ENCODE measurements around the gene OR4S2.

OR4S2 gene, protein sequence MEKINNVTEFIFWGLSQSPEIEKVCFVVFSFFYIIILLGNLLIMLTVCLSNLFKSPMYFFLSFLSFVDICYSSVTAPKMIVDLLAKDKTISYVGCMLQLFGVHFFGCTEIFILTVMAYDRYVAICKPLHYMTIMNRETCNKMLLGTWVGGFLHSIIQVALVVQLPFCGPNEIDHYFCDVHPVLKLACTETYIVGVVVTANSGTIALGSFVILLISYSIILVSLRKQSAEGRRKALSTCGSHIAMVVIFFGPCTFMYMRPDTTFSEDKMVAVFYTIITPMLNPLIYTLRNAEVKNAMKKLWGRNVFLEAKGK

GRCh38 chr11:55648027-55648426 is at the start of gene OR4S2:
TSS of gene OR4S2 (plus strand) at chr11:55648327. CDS start at chr11:55650904, 2,577 bp downstream.
- no peak for DNase-seq (ENCODE audit: low spot score)

- DNase-seq (ENCODE audit: low spot score): no peak
Measured at GRCh38 chr11:55607545-55607944, 40.6 kb upstream of the OR4S2 start, which contains the start of gene OR4C11. TSS of gene OR4C11 (minus strand) at chr11:55607645. CDS start at chr11:55604373, 3,272 bp downstream.

GRCh38 chr11:55624531-55624930 is 23.6 kb upstream of the OR4S2 start:
- DNase-seq (ENCODE audit: low spot score): peak; percentile 16

DNA sequence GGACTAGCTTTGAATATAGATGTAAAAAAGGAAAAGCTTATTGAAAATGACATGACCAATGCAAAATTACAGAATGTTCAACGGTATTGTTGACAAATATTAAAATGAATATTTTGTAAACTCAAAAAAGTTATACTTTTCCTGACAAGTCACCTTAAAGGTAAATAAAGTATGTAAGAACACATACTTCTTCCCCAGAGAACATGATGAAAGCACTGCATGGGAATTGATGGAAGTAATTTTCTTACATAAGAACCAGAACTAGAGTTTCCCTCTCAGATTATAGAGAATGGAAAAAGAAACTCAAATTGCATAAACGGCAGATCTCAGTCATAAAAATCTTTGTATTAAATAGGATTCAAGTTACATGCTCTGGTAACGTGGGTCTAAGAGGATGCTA is 13.3 kb upstream of the OR4S2 start, which contains the start of gene OR4P4:
Gene OR4P4, plus strand, starts transcription at position 301 of the 400 bp plus-strand sequence.
- no peak for DNase-seq (ENCODE audit: low spot score)

DNA sequence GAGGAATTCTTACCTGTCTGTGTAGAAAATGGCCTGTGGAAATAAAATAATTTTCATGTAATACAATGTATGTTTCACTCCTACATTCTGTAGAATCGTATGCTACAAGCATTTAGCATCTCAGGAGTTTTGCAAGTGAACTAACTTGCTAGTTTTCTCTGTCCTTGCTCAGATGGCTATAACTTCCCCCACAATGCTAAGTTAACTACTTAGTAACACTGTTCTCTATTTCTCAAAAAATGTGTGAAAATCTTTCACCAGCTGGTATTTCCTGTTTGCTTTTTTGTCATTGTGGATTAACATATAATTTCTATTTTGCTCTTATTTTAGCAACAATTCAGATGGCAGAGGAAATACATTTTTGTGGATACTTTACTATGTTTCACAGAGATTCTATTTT is 4.4 kb downstream of the OR4S2 start:
- DNase-seq (ENCODE audit: low spot score): no peak

DNA sequence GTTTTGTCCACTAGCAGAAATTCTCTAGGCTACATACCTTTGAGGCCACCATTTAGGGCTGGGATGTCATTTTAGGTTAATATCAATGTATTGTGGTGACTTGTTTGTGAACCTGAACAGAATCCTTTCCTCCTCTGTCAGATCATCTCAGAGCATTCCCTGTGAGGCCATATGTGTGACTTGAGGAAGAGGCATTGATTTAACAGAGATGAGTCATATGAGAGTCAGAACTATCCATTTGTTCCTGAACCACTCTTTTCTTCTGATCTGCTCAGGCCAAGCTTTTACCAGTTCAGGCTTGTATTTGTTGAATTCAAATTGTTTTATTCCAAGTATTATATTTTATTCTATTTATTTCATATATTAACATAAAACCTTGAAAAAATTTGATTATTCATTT is 7.0 kb downstream of the OR4S2 start:
- DNase-seq (ENCODE audit: low spot score): peak; percentile 2

- no peak for DNase-seq (ENCODE audit: low spot score)
Measured at GRCh38 chr11:55658031-55658573, 10.0 kb downstream of the OR4S2 start.

- no peak for DNase-seq (ENCODE audit: low spot score)
Measured at GRCh38 chr11:55658608-55659007, 10.5 kb downstream of the OR4S2 start.

- no peak for DNase-seq (ENCODE audit: low spot score)
Measured at GRCh38 chr11:55661901-55662300, 13.8 kb downstream of the OR4S2 start, which contains the start of gene OR4C6. TSS of gene OR4C6 (plus strand) at chr11:55662201. CDS start at chr11:55665167, 2,966 bp downstream.

DNA sequence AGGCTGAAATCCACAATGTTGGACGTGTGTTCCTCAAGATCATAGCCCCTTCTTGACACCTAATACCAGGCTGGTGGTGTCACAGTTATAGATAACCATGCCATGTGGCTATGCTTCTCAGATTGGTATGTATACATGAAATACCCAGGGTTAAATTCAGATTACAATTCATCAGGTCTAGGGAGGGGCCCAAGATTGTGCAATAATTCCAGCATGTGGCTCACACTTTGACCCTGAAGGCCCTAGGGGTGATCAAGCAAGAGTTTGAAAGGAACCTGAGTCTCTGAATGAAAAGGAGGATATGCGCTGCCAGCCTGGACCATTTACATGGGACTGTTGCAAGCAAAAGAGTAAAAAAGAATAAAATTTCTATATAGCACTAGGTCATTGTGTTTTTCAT is 21.2 kb downstream of the OR4S2 start:
- no peak for DNase-seq (ENCODE audit: low spot score)

DNA sequence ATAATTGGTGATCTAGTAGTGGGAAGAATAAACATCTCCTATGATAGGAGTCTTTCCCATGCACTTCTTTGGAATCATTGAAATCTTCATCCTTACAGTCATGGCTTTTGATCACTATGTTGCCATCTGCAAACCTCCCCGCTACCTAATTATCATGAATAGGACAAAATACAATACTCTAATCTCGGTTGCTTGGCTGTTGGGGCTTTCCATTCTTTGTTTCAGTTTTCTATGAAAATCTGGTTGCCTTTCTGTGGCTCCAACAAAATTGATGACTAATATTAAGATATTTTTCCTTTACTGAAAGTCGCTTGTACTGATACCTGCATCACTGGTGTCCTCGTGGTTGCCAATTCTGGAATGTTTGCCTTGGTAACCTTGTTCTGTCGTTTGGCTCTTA is 25.7 kb downstream of the OR4S2 start:
- DNase-seq (ENCODE audit: low spot score): no peak

GRCh38 chr11:55697817-55698216 is 49.7 kb downstream of the OR4S2 start:
- no peak for DNase-seq (ENCODE audit: low spot score)

- no peak for DNase-seq (ENCODE audit: low spot score)
Measured at GRCh38 chr11:55701429-55701828, 53.3 kb downstream of the OR4S2 start.
